NCI-H526 treated with DMSO at 0.1 percent for 48 hours (cell line): Measurements from ENCODE around the gene ST6GAL1.
"Not testable (repeated sequence)": the region's sequence is repeated elsewhere in the genome, so short reads cannot be mapped to it uniquely, and the experiment has no call there.

Experiments
- DNase-seq: peaks from one replicate; lab custom pipeline; 2025; lab: John Stamatoyannopoulos, UW

Gene ST6GAL1

GRCh38 chr3:186971106-186971505 is 40.8 kb downstream of the ST6GAL1 start:
- not testable (repeated sequence) for DNase-seq

DNA sequence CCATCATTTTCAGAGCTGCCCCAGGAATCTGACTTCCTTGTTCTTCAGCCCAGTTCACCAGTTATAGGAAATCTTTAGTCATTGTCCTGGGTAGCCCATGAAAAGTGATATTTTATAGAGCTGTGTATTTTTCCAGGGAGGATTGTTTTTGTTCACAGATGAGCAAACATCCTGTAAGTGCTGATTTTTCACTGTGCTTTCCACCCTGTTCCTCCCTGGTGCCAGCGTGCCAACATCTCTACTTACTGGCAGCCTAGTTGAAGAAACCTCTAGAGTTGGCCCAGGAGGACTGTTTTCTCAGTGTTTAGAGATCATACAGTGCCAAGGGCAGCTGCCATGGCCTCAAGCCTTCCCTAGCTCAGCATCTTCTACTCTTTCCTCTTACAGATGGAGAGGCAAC is 41.3 kb downstream of the ST6GAL1 start:
- no peak for DNase-seq

- no peak for DNase-seq
Observed at GRCh38 chr3:186973702-186974101, 43.4 kb downstream of the ST6GAL1 start.

DNA sequence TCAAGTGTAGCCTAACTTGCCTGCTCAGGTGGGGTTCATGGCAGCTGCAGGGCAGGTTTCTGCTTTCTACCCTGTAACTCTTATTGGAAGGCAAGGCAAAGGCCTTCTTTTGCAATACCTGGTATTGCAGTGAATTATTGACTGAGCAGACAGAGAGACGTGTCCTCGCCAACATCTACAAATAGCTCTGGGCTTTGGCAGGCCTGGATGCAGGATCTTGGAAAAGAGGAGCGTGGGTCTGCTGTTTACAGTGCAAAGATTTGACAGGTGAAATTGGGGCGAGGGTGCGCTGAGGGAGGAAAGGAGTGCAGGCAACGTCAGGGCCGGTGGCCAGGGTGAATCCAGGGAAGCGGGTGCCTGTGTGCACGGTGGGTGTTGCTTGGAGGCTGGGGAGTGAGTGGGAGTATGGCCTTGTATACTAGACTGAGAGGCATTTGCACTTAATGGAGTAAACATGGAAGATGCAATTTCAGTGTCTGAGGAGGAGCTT is 44.5 kb downstream of the ST6GAL1 start:
- DNase-seq, result no peak

DNA sequence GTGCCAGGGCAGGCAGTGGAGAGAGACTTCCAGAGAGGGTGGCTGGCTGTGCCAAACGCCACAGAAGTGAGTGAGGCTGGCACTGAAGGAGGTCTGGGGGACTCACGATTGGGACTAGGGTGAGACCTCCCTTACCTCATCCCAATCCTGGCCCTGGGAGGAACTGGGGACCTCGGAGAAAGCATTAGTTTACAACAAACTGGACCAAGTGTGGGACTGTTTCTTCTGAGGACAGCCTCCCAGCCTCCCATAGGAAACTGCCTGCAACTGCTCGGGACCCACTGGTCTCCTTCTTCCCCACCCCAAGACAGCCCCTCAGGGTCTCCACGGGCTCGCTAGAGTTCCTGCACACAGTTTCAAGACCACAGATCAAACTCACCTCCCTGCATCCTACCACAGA is 45.4 kb downstream of the ST6GAL1 start:
- DNase-seq, result no peak

DNA sequence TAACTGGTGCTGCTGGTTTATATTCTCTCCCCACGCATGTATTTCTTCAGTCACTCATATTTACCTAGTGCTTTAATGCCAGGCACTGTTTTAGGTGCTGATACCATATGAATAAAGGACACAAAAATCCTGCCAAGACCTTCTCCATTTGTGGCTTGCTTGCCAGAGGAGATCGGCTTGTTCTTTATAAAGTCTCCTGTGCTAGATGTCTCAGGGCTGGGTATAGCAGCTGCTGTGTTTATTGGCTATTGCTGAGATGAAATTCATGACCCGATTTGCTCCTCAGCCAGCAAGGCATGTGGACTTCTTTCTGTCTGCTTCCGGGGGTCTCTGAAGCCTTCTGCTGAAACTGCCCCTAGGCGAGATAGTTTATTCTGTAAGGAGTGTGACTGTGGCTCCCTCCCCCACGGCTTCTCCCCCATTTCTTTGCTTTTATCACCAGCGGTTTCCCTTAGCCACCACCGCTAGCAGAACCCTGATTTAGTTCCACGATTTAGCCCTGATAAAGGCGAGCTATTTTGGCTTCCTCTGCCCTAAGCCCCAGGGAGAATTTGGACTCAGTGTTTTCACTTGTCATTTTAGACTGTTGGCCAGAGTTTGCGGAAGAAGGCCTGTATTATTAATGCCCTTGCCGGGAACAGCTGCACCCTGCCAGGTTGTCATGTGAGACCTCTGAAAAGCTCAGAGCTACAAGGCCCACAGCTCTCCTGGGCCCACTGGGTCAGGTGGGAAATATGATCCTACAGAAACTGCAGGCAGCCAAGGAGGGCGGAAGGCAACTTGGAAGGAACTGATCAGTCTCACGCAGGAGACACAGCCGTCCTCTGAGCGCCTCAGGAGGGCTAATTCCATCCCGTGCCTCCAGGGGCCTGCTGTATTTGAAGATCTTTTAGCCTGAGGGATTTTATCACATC is 46.8 kb downstream of the ST6GAL1 start:
- DNase-seq, result no peak

DNA sequence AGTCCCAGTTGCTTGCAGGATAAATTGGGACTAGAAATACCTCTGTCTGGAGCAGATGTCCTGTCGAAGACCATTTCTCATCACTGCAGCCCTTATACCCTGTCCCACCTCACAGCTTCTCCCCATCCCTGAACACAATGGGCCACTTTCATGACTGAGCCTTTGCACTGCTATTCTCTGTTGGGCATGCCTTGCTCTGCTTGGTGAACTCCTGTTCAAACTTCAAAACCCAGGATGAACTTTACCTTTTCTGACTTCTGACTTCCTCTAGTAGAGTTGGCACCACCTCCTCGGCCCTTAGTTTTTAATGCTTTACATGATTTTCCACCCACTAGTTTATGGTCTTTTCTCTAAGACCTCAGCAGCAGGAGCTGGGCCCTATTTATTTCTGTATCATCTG is 48.4 kb downstream of the ST6GAL1 start:
- DNase-seq, result no peak

GRCh38 chr3:186979852-186980251 is 49.5 kb downstream of the ST6GAL1 start:
- DNase-seq, result no peak

- no peak for DNase-seq
Observed at GRCh38 chr3:186980989-186981388, 50.7 kb downstream of the ST6GAL1 start.

GRCh38 chr3:186983659-186984058 is 53.3 kb downstream of the ST6GAL1 start:
- no peak for DNase-seq

DNA sequence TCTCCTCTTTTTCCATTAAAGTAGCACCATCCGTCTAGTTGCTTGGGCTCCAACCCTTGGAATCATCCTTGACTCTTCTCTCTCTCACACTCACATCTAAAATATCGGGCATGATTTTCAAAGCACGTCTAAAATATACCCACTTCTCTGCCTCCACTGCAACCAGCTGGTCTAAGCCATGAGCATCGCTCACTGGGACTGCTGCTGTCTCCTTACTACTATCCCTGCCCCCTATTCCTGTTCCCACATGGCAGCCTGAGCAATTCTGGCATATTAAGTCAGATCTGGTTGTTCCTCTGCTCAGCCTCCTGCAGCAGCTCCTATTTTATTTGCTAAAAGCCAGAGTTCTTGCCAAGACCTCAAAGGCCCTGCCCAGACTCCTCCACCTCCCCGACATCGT is 53.7 kb downstream of the ST6GAL1 start:
- no peak for DNase-seq

- no peak for DNase-seq
Observed at GRCh38 chr3:186985661-186986364, 55.5 kb downstream of the ST6GAL1 start.

DNA sequence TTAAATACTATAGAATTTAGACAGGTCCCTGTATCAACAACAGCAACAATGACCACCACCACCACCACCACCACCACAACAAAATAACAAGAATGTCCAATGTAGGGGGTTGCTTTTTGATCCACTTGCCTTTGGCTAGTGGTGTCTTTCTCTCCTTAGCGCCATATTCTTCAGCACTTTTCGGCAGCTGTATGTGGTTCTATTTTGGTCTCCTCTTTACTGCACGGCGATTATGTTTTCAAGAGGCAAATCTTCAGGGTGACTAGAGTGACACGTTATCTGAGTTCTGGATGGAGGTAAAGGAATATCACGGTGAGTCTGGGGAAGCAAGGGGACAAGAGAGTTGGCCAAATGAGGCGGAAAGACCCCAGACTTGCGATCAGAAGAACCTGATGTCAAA is 56.1 kb downstream of the ST6GAL1 start:
- DNase-seq, result no peak

GRCh38 chr3:186986816-186987215 is 56.5 kb downstream of the ST6GAL1 start:
- no peak for DNase-seq

DNA sequence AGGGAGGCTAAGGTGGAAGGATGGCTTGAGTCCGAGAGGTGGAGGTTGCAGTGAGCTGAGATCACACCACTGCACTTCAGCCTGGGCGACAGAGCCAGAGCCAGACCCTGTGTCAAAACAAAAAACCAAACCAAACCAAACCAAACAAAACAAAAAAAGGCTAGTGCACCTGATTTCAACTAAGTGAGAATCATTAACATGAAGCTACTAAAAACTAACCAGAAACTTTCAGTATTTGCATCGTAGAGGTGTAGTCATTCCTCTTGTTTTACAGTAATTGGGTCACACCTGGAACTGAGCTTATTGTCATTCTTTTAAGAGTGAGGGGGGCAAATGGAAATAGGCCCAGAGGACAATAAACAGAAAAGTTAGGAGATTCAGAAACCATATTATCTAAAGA is 58.5 kb downstream of the ST6GAL1 start:
- DNase-seq, result no peak

DNA sequence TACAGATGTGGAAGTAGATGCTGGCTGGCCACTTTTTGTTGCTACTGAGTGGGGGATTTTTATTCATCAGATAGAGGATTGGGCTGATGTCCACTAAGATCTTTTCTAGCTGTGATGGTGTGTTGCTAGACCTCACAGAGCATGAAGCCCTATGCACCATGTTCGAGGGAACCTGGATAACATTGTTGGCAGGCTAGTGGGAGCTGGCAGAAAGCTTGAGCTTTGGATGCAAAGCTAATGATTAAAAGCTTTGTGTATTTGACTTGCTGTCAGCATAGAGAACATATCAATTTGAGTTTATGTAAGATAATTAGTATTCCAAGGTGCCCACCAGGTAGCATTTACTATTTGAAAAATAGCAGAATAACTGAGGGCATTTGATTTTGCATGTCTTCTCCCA is 59.1 kb downstream of the ST6GAL1 start:
- DNase-seq, result no peak

DNA sequence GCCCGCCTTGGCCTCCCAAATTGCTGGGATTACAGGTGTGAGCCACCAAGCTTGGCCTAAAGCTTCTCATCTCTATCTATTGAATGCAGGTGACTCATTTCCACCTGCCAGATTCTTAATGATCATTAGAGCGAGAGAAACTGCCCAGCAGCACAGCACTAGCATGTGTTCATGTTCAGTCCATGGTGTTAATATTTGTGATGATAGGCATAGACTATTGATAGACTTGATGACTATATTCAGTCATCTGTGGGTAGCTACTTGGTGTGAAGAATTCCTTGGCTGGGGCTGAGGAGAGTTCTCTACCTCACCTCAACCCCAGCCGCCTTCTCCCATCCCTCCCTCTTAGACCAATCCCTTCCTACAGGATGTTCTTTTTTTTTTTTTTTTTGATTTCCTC is 60.0 kb downstream of the ST6GAL1 start:
- DNase-seq, result no peak

DNA sequence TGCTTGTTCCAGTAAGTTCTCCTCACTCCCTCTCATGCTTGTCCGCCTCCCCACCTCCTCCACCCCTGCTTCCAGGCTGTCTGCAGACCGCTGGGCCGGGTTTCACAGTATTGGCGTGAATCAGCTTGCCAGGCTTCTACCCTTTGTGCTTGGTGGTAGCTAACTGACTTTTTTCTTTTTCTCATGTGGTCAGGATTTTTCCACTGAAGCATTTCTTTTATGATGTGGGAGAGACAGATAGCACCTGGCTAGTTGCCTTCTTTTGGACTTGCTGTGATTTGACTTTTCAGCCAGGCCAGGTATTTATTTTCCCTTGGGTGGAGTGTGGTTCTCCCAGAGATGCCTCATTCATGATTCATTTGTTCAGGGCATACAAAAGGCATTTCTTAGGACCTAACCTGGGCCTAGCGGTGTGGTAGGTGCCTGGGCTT is 60.6 kb downstream of the ST6GAL1 start:
- DNase-seq, result no peak

- no peak for DNase-seq
Observed at GRCh38 chr3:186991470-186991869, 61.1 kb downstream of the ST6GAL1 start.

DNA sequence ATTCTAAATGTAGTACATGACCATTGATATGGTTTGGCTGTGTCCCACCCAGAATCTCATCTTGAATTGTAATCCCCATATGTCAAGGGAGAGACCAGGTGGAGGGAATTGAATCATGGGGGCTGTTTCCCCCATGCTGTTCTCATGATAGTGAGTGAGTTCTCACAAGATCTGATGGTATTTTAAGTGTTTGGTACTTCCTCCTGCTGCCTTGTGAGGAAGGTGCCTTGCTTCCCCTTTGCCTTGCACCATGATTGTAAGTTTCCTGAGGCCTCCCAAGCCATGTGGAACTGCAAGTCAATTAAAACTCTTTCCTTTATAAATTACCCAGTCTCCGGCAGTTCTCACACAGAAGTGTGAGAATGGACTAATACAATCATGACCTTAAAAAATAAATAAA is 61.8 kb downstream of the ST6GAL1 start:
- DNase-seq, result not testable (repeated sequence)

DNA sequence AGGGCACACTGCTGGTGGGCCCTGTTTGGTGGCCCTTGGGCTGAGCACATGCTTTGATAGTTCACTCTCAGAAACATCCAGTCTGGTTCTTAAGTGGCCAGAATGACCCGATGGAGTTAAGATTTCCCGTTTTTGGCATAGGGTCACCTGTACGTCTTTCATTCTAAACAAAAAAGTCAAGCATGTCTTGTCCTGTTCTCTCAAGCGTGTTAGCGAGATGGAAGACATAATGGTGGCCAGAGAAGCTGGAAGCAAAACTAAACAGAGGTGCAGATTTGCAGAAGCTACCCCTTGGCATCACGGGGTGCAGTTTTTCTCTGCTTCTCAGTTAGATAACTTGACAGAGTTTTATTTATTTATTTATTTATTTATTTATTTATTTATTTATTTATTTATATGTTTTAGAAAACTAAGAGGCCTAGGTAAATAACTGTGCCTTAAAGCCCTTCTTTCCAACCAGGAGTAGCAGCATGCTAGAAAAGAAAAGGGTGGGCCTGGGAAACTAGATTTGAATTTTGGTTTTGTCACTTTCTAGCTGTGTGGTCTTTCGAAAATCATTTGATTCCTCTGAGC is 63.0 kb downstream of the ST6GAL1 start:
- DNase-seq, result no peak

GRCh38 chr3:186994000-186994955 is 64.0 kb downstream of the ST6GAL1 start:
- no peak for DNase-seq
